Neural cell (in vitro differentiated cells): Measurements from ENCODE around the gene NR2F1-AS1.

Experiments used
- EP300 ChIP-seq: fragments of 450-650 bp; conservative IDR thresholded peaks from 2 replicates; pipeline ENCODE4 v1.6.1; 2014; ENCODE audit warnings: antibody characterized with exemption, mild to moderate bottlenecking, moderate library complexity; ENCODE audit not compliant: poor library complexity, severe bottlenecking
- EZH2 ChIP-seq: fragments of 200-600, 300-800 bp; shearing (Covaris generic), sonication (generic); IDR thresholded peaks from 2 replicates; pipeline ENCODE4 v1.6.1; 2014; ENCODE audit warnings: antibody characterized with exemption, low read length, borderline replicate concordance, mild to moderate bottlenecking; ENCODE audit not compliant: insufficient read depth, poor library complexity, severe bottlenecking
- POLR2AphosphoS5 ChIP-seq: IDR thresholded peaks from 2 replicates; pipeline ENCODE4 v1.6.1; 2012
- RAD21 ChIP-seq: fragments of 450-650 bp; conservative IDR thresholded peaks from 2 replicates; pipeline ENCODE4 v1.6.1; 2014; ENCODE audit warnings: antibody characterized with exemption, mild to moderate bottlenecking, moderate library complexity
- REST ChIP-seq: IDR thresholded peaks from 2 replicates; pipeline ENCODE4 v1.6.1; 2012; ENCODE audit warnings: borderline replicate concordance
- SMC3 ChIP-seq: fragments of 450-650 bp; conservative IDR thresholded peaks from 2 replicates; pipeline ENCODE4 v1.6.1; 2014; ENCODE audit warnings: antibody characterized with exemption, mild to moderate bottlenecking, moderate library complexity; ENCODE audit not compliant: poor library complexity
- TAF1 ChIP-seq: IDR thresholded peaks from 2 replicates; pipeline ENCODE4 v1.6.1; 2012; ENCODE audit warnings: low read depth
- TF ChIP-seq, protein P1 (sequence below): fragments of 450-650 bp; IDR thresholded peaks from 2 replicates; pipeline ENCODE4 v1.5.1; 2014; ENCODE audit warnings: antibody characterized with exemption, mild to moderate bottlenecking, moderate library complexity; ENCODE audit not compliant: poor library complexity, severe bottlenecking

GRCh38 chr5:93511445-93511844 is 69.6 kb downstream of the NR2F1-AS1 start:
- TF ChIP-seq RAD21, result no peak
- TF ChIP-seq, protein P1, sequence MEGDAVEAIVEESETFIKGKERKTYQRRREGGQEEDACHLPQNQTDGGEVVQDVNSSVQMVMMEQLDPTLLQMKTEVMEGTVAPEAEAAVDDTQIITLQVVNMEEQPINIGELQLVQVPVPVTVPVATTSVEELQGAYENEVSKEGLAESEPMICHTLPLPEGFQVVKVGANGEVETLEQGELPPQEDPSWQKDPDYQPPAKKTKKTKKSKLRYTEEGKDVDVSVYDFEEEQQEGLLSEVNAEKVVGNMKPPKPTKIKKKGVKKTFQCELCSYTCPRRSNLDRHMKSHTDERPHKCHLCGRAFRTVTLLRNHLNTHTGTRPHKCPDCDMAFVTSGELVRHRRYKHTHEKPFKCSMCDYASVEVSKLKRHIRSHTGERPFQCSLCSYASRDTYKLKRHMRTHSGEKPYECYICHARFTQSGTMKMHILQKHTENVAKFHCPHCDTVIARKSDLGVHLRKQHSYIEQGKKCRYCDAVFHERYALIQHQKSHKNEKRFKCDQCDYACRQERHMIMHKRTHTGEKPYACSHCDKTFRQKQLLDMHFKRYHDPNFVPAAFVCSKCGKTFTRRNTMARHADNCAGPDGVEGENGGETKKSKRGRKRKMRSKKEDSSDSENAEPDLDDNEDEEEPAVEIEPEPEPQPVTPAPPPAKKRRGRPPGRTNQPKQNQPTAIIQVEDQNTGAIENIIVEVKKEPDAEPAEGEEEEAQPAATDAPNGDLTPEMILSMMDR, result no peak
- no peak for TF ChIP-seq POLR2AphosphoS5
- TF ChIP-seq REST, result no peak
- no peak for TF ChIP-seq TAF1
- TF ChIP-seq EP300, result no peak
- no peak for TF ChIP-seq EZH2
- TF ChIP-seq SMC3, result no peak
